ENCODE results near the gene NDUFB10. TPM values are rescaled to one million over a fixed set of nuclear protein-coding genes. Genes with fewer than 3 reads are reported as not detected.

Gene NDUFB10
- polyA plus RNA-seq, 1 donor (not counting 4 experiments of a cell fraction or from before 2014, with no cell fraction given): 107 TPM

- no peak for TF ChIP-seq CTCF (optimal IDR thresholded peaks at IDR 0.05 in 1 of 3, IDR thresholded peaks at IDR 0.05 in 1 of 3, conservative IDR thresholded peaks at IDR 0.05 in 1 of 3; ENCODE audit: extremely low read depth in 1 of 3, insufficient read depth in 2 of 3, low read length in 3 of 3)
- no peak for TF ChIP-seq EZH2 (IDR thresholded peaks at IDR 0.05; ENCODE audit: low read length)
- no peaks in the 10 kb centered on the region for H3K9me3 ChIP-seq (ENCODE audit: control insufficient read depth, low read depth, low read length)
- peaks cover 32% of the 10 kb centered on the region for H3K79me2 ChIP-seq (ENCODE audit: control insufficient read depth, insufficient read depth, low read length)
- H3K9ac ChIP-seq (ENCODE audit: control insufficient read depth, extremely low read depth, insufficient read depth, low read length): no peak overlapping the region
- peak overlapping the region; percentile 32 for H3K4me2 ChIP-seq (ENCODE audit: control insufficient read depth, extremely low read depth, insufficient read depth, low read depth, low read length)
- peaks cover 12 to 23% of the 10 kb centered on the region in 2 experiments for H3K36me3 ChIP-seq (ENCODE audit: control insufficient read depth in 2 of 2, extremely low read depth in 1 of 2, insufficient read depth in 2 of 2, low read length in 2 of 2)
- no peak overlapping the region for H3K27ac ChIP-seq (ENCODE audit: control insufficient read depth, insufficient read depth, low read length)
- no peaks in the 10 kb centered on the region for H3K27me3 ChIP-seq (ENCODE audit: control insufficient read depth, extremely low read depth, insufficient read depth, low read length)
- H2AFZ ChIP-seq (ENCODE audit: control insufficient read depth, low read length): no peak overlapping the region
- no peaks in the 10 kb centered on the region for H4K20me1 ChIP-seq (ENCODE audit: control insufficient read depth, extremely low read depth, insufficient read depth, low read length)
- dilution Hi-C loops (cut with MboI; ENCODE audit: extremely low pct_ligation_motif_present, low sequenced_read_pairs): no loop called here
- no peaks in the 10 kb centered on the region for H3K9me1 ChIP-seq (ENCODE audit: control insufficient read depth, extremely low read depth, insufficient read depth, low read length)
- H3K4me1 ChIP-seq (ENCODE audit: control insufficient read depth, extremely low read depth, insufficient read depth, low read length): peaks cover 14% of the 10 kb centered on the region
- H3K4me3 ChIP-seq (ENCODE audit: control insufficient read depth in 2 of 3, extremely low read depth in 1 of 3, insufficient read depth in 2 of 3, low read depth in 1 of 3, low read length in 3 of 3): no peak overlapping the region
- DNase-seq (ENCODE audit: low read depth, low spot score) (no peak), FAIRE-seq (no peak)
Observed at GRCh38 chr16:1973461-1974156, 14.3 kb downstream of the NDUFB10 start.

- no peak for TF ChIP-seq CTCF (optimal IDR thresholded peaks at IDR 0.05 in 1 of 3, IDR thresholded peaks at IDR 0.05 in 1 of 3, conservative IDR thresholded peaks at IDR 0.05 in 1 of 3; ENCODE audit: extremely low read depth in 1 of 3, insufficient read depth in 2 of 3, low read length in 3 of 3)
- Histone ChIP-seq H4K20me1 (ENCODE audit: control insufficient read depth, extremely low read depth, insufficient read depth, low read length) (no peaks in the 10 kb centered on the region), H3K4me3 (ENCODE audit: control insufficient read depth in 2 of 3, extremely low read depth in 1 of 3, insufficient read depth in 2 of 3, low read depth in 1 of 3, low read length in 3 of 3) (no peak overlapping the region), H3K27me3 (ENCODE audit: control insufficient read depth, extremely low read depth, insufficient read depth, low read length) (no peaks in the 10 kb centered on the region), H3K36me3 (ENCODE audit: control insufficient read depth in 2 of 2, extremely low read depth in 1 of 2, insufficient read depth in 2 of 2, low read length in 2 of 2) (peaks cover 14 to 23% of the 10 kb centered on the region in 2 experiments), H3K9ac (ENCODE audit: control insufficient read depth, extremely low read depth, insufficient read depth, low read length) (no peak overlapping the region), H3K79me2 (ENCODE audit: control insufficient read depth, insufficient read depth, low read length) (peaks cover 32% of the 10 kb centered on the region), H3K4me1 (ENCODE audit: control insufficient read depth, extremely low read depth, insufficient read depth, low read length) (peaks cover 17% of the 10 kb centered on the region), H3K27ac (ENCODE audit: control insufficient read depth, insufficient read depth, low read length) (no peak overlapping the region), H3K4me2 (ENCODE audit: control insufficient read depth, extremely low read depth, insufficient read depth, low read depth, low read length) (no peak overlapping the region), H2AFZ (ENCODE audit: control insufficient read depth, low read length) (no peak overlapping the region), H3K9me1 (ENCODE audit: control insufficient read depth, extremely low read depth, insufficient read depth, low read length) (no peaks in the 10 kb centered on the region), H3K9me3 (ENCODE audit: control insufficient read depth, low read depth, low read length) (no peaks in the 10 kb centered on the region)
- no peak for DNase-seq (ENCODE audit: low read depth, low spot score)
- no peak for FAIRE-seq
- dilution Hi-C loops (cut with MboI; ENCODE audit: extremely low pct_ligation_motif_present, low sequenced_read_pairs): no loop called here
Observed at GRCh38 chr16:1974157-1975070, 15.1 kb downstream of the NDUFB10 start.
